D721Med (cell line): Measurements from ENCODE around the gene CREB3.

Source experiments
- DNase-seq: peaks from one replicate; pipeline ENCODE4 v3.0.0; 2011; ENCODE audit warnings: low spot score; ENCODE audit not compliant: insufficient read length
- FAIRE-seq: peaks from 2 replicates; lab custom pipeline; 2011; peaks lifted over from hg19 to GRCh38; lab: Jason Lieb, UNC
- CTCF ChIP-seq: IDR thresholded peaks from 2 replicates; pipeline ENCODE4 v1.5.1; 2012; ENCODE audit warnings: mild to moderate bottlenecking, control low read depth; ENCODE audit not compliant: insufficient read depth; ENCODE audit errors: missing control alignments

Gene CREB3

GRCh38 chr9:35687972-35688557 lies 44.4 kb upstream of the CREB3 start:
- TF ChIP-seq CTCF, result no peak
- FAIRE-seq, result no peak
- DNase-seq, result no peak

GRCh38 chr9:35688558-35689541 lies 43.6 kb upstream of the CREB3 start:
- TF ChIP-seq CTCF, result no peak
- FAIRE-seq (no peak), DNase-seq (no peak)

- no peak for TF ChIP-seq CTCF
- FAIRE-seq (no peak), DNase-seq (no peak)
These were observed 42.7 kb upstream of the CREB3 start, which contains the start of gene TPM2 for GRCh38 chr9:35689542-35690293. Gene TPM2 (minus strand): TSS chr9:35689925. CDS start chr9:35689817, 108 bp downstream.

GRCh38 chr9:35690294-35690613 lies 42.2 kb upstream of the CREB3 start:
- FAIRE-seq (no peak), DNase-seq (no peak)
- TF ChIP-seq CTCF, result no peak

- DNase-seq (peak; percentile 52), FAIRE-seq (no peak)
- no peak for TF ChIP-seq CTCF
These were observed 41.7 kb upstream of the CREB3 start for GRCh38 chr9:35690614-35691333.

GRCh38 chr9:35691334-35691650 lies 41.2 kb upstream of the CREB3 start:
- no peak for FAIRE-seq
- no peak for DNase-seq
- no peak for TF ChIP-seq CTCF
